SK-N-SH treated with all-trans-retinoic acid at 6 μM for 48 hours (cell line): ENCODE data around the gene MRI1.

Experiments
- ATAC-seq: fragments of 200-7000 bp; cut with Tn5 transposase; 3 replicates; pipeline ENCODE4 v1.9.1; 2020; ENCODE audit warnings: mild to moderate bottlenecking, moderate library complexity
- ARNTL ChIP-seq: fragments of 450-650 bp; formaldehyde crosslinking; IDR thresholded peaks from 2 replicates; pipeline ENCODE4 v1.5.0; 2020; ENCODE audit warnings: low read depth, mild to moderate bottlenecking, moderate library complexity, borderline replicate concordance
- BACH2 ChIP-seq: fragments of 250-450 bp; sonication (Bioruptor Pico); IDR thresholded peaks from 2 replicates; pipeline ENCODE4 v1.9.0; 2021; ENCODE audit warnings: mild to moderate bottlenecking, borderline replicate concordance
- CREB5 ChIP-seq: fragments of 250-450 bp; sonication (Bioruptor Pico); IDR thresholded peaks from 2 replicates; pipeline ENCODE4 v1.5.1; 2020; ENCODE audit warnings: low read depth, mild to moderate bottlenecking, moderate library complexity
- CSDC2 ChIP-seq: fragments of 250-450 bp; sonication (Bioruptor Pico); IDR thresholded peaks from 2 replicates; pipeline ENCODE4 v1.5.0; 2020; ENCODE audit warnings: mild to moderate bottlenecking, moderate library complexity
- CSRNP3 ChIP-seq: fragments of 250-450 bp; sonication (Bioruptor Pico); IDR thresholded peaks from 2 replicates; pipeline ENCODE4 v1.5.1; 2021; ENCODE audit warnings: mild to moderate bottlenecking, moderate library complexity
- GLIS3 ChIP-seq: fragments of 250-450 bp; sonication (Bioruptor Pico); IDR thresholded peaks from 2 replicates; pipeline ENCODE4 v1.5.0; 2020; ENCODE audit warnings: mild to moderate bottlenecking, moderate library complexity
- ISL1 ChIP-seq: fragments of 250-450 bp; sonication (Bioruptor Pico); IDR thresholded peaks from 2 replicates; pipeline ENCODE4 v2.1.2; 2022; ENCODE audit warnings: mild to moderate bottlenecking, moderate library complexity
- POU6F1 ChIP-seq: fragments of 250-450 bp; sonication (Bioruptor Pico); IDR thresholded peaks from 2 replicates; pipeline ENCODE4 v1.8.0; 2021; ENCODE audit warnings: low read depth, mild to moderate bottlenecking, moderate library complexity, borderline replicate concordance
- PPARA ChIP-seq: fragments of 250-450 bp; sonication (Bioruptor Pico); IDR thresholded peaks from 2 replicates; pipeline ENCODE4 v1.5.0; 2020; ENCODE audit warnings: mild to moderate bottlenecking, borderline replicate concordance
- RARB ChIP-seq: fragments of 250-450 bp; sonication (Bioruptor Pico); IDR thresholded peaks from 2 replicates; pipeline ENCODE4 v1.8.0; 2021; ENCODE audit warnings: mild to moderate bottlenecking, moderate library complexity
- SNAI2 ChIP-seq: fragments of 250-450 bp; sonication (Bioruptor Pico); IDR thresholded peaks from 2 replicates; pipeline ENCODE4 v1.5.0; 2020; ENCODE audit warnings: mild to moderate bottlenecking, moderate library complexity
- TCF4 ChIP-seq: fragments of 250-450 bp; sonication (Bioruptor Pico); IDR thresholded peaks from 2 replicates; pipeline ENCODE4 v1.8.0; 2021; ENCODE audit warnings: mild to moderate bottlenecking, moderate library complexity, borderline replicate concordance
- TOX ChIP-seq: fragments of 250-450 bp; sonication (Bioruptor Pico); IDR thresholded peaks from 2 replicates; pipeline ENCODE4 v1.8.0; 2021; ENCODE audit warnings: mild to moderate bottlenecking, moderate library complexity, borderline replicate concordance
- ZC3H10 ChIP-seq: fragments of 250-450 bp; sonication (Bioruptor Pico); IDR thresholded peaks from 2 replicates; pipeline ENCODE4 v1.5.1; 2021; ENCODE audit warnings: mild to moderate bottlenecking, moderate library complexity
- ZFP3 ChIP-seq: fragments of 250-450 bp; sonication (Bioruptor Pico); IDR thresholded peaks from 2 replicates; pipeline ENCODE4 v1.5.0; 2020; ENCODE audit warnings: mild to moderate bottlenecking, moderate library complexity
- ZFP30 ChIP-seq: fragments of 450-650 bp; formaldehyde crosslinking; IDR thresholded peaks from 2 replicates; pipeline ENCODE4 v1.5.0; 2022; ENCODE audit warnings: mild to moderate bottlenecking, moderate library complexity
- ZNF70 ChIP-seq: fragments of 450-650 bp; formaldehyde crosslinking; IDR thresholded peaks from 2 replicates; pipeline ENCODE4 v1.5.0; 2020; ENCODE audit warnings: mild to moderate bottlenecking, moderate library complexity
- ZNF8 ChIP-seq: fragments of 450-650 bp; formaldehyde crosslinking; IDR thresholded peaks from 2 replicates; pipeline ENCODE4 v1.5.0; 2020; ENCODE audit warnings: mild to moderate bottlenecking, moderate library complexity
- TF ChIP-seq, protein P1 (sequence below): fragments of 250-450 bp; sonication (Bioruptor Pico); IDR thresholded peaks from 2 replicates; pipeline ENCODE4 v1.5.0; 2020; ENCODE audit warnings: mild to moderate bottlenecking, moderate library complexity

The MRI1 gene

GRCh38 chr19:13744174-13744573, 20.1 kb upstream of the MRI1 start:
- TF ChIP-seq TOX: no peak
- no peak for TF ChIP-seq SNAI2 (CRISPR knock-in tag)
- TF ChIP-seq ZNF8 (CRISPR knock-in tag): no peak
- no peak for TF ChIP-seq ZNF70 (CRISPR knock-in tag)
- no peak for TF ChIP-seq CREB5
- TF ChIP-seq BACH2 (CRISPR knock-in tag): no peak
- TF ChIP-seq CSRNP3 (CRISPR knock-in tag): no peak
- no peak for TF ChIP-seq ARNTL (CRISPR knock-in tag)
- no peak for TF ChIP-seq ZC3H10 (CRISPR knock-in tag)
- no peak for TF ChIP-seq POU6F1 (CRISPR knock-in tag)
- no peak for TF ChIP-seq ZFP30
- no peak for TF ChIP-seq ZFP3 (CRISPR knock-in tag)
- TF ChIP-seq, all 23 proteins: peak for 0
- no peak for ATAC-seq

DNA sequence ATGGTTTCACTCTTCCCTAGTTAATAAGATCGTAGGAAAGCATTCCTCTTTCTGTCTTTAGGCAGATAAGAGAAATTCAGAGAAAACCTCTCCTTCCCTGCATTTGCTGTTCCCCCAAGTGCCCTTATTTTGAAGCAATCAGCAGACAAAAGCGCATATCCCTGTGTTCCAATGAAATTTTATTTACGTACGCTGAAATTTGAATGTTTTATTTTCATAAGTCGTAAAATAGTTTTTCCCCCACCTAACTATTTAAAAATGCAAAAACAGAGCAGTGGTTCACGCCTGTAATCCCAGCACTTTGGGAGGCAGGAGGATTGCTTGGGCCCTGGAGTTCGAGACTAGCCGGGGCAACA, 17.2 kb upstream of the MRI1 start:
- no peak for TF ChIP-seq GLIS3 (CRISPR knock-in tag)
- TF ChIP-seq CSDC2 (CRISPR knock-in tag): no peak
- no peak for TF ChIP-seq ZFP30
- TF ChIP-seq RARB (CRISPR knock-in tag): no peak
- no peak for TF ChIP-seq POU6F1 (CRISPR knock-in tag)
- TF ChIP-seq SNAI2 (CRISPR knock-in tag): no peak
- TF ChIP-seq, protein P1, sequence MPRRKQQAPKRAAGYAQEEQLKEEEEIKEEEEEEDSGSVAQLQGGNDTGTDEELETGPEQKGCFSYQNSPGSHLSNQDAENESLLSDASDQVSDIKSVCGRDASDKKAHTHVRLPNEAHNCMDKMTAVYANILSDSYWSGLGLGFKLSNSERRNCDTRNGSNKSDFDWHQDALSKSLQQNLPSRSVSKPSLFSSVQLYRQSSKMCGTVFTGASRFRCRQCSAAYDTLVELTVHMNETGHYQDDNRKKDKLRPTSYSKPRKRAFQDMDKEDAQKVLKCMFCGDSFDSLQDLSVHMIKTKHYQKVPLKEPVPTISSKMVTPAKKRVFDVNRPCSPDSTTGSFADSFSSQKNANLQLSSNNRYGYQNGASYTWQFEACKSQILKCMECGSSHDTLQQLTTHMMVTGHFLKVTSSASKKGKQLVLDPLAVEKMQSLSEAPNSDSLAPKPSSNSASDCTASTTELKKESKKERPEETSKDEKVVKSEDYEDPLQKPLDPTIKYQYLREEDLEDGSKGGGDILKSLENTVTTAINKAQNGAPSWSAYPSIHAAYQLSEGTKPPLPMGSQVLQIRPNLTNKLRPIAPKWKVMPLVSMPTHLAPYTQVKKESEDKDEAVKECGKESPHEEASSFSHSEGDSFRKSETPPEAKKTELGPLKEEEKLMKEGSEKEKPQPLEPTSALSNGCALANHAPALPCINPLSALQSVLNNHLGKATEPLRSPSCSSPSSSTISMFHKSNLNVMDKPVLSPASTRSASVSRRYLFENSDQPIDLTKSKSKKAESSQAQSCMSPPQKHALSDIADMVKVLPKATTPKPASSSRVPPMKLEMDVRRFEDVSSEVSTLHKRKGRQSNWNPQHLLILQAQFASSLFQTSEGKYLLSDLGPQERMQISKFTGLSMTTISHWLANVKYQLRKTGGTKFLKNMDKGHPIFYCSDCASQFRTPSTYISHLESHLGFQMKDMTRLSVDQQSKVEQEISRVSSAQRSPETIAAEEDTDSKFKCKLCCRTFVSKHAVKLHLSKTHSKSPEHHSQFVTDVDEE (CRISPR knock-in tag): no peak
- no peak for TF ChIP-seq ZNF8 (CRISPR knock-in tag)
- TF ChIP-seq TCF4 (CRISPR knock-in tag): no peak
- TF ChIP-seq TOX: no peak
- no peak for TF ChIP-seq CSRNP3 (CRISPR knock-in tag)
- TF ChIP-seq ISL1 (CRISPR knock-in tag): no peak
- no peak for TF ChIP-seq PPARA (CRISPR knock-in tag)
- no peak for TF ChIP-seq CREB5
- no peak for ATAC-seq
